GM19351 (cell line): ENCODE results near the gene MRGPRE.

Experiments
- ATAC-seq: cut with Tn5 transposase; IDR thresholded peaks from one replicate; pipeline ENCODE4 v1.9.1; 2021; ENCODE audit warnings: mild to moderate bottlenecking, moderate library complexity; ENCODE audit not compliant: unreplicated experiment

Gene MRGPRE

GRCh38 chr11:3197044-3197695 is 35.0 kb downstream of the MRGPRE start:
- no peak for ATAC-seq

GRCh38 chr11:3196161-3197043 is 35.8 kb downstream of the MRGPRE start:
- no peak for ATAC-seq

GRCh38 chr11:3195251-3196160 is 36.7 kb downstream of the MRGPRE start:
- ATAC-seq = no peak

GRCh38 chr11:3194016-3194816 is 38.0 kb downstream of the MRGPRE start:
- ATAC-seq = no peak

- ATAC-seq = no peak
These were observed 38.7 kb downstream of the MRGPRE start for GRCh38 chr11:3193373-3194015.

- no peak for ATAC-seq
These were observed 39.5 kb downstream of the MRGPRE start for GRCh38 chr11:3192511-3193372.

- no peak for ATAC-seq
These were observed 40.5 kb downstream of the MRGPRE start for GRCh38 chr11:3191586-3192324.

GRCh38 chr11:3190600-3190999 is 41.6 kb downstream of the MRGPRE start:
- no peak for ATAC-seq

GRCh38 chr11:3189886-3190583 is 42.2 kb downstream of the MRGPRE start:
- no peak for ATAC-seq

GRCh38 chr11:3189196-3189843 is 42.9 kb downstream of the MRGPRE start:
- ATAC-seq = no peak

GRCh38 chr11:3188496-3189195 is 43.6 kb downstream of the MRGPRE start:
- ATAC-seq = no peak

- ATAC-seq = no peak
These were observed 45.9 kb downstream of the MRGPRE start for GRCh38 chr11:3186166-3186953.

GRCh38 chr11:3184732-3185347 is 47.4 kb downstream of the MRGPRE start:
- no peak for ATAC-seq

- no peak for ATAC-seq
These were observed 48.7 kb downstream of the MRGPRE start for GRCh38 chr11:3183523-3183922.

GRCh38 chr11:3182462-3182852 is 49.8 kb downstream of the MRGPRE start:
- no peak for ATAC-seq
